Mucosa of stomach (tissue), 1 donor: ENCODE results near the gene ASAP2.
A peak's percentile ranks its signal among the peaks of the same experiment; 100 is the strongest.

Experiments used
- H3K27me3 ChIP-seq: one replicate; pipeline ENCODE4 v1.7.0; 2013; ENCODE audit warnings: mild to moderate bottlenecking, low read length; ENCODE audit not compliant: control insufficient read depth, insufficient read depth
- H3K36me3 ChIP-seq: one replicate; pipeline ENCODE4 v1.7.0; 2013; ENCODE audit warnings: low read length; ENCODE audit not compliant: control insufficient read depth, insufficient read depth
- H3K4me1 ChIP-seq: one replicate; pipeline ENCODE4 v1.7.0; 2013; ENCODE audit warnings: mild to moderate bottlenecking, low read length; ENCODE audit not compliant: control insufficient read depth, insufficient read depth
- H3K4me3 ChIP-seq: one replicate; pipeline ENCODE4 v1.7.0; 2013; ENCODE audit warnings: low read length
- H3K9ac ChIP-seq: one replicate; pipeline ENCODE4 v1.7.0; 2013; ENCODE audit warnings: mild to moderate bottlenecking, low read length, moderate library complexity
- H3K9me3 ChIP-seq: one replicate; pipeline ENCODE4 v1.7.0; 2013; ENCODE audit warnings: mild to moderate bottlenecking, low read length, moderate library complexity; ENCODE audit not compliant: control insufficient read depth
- donor health status: Pancreatic carcinoma.

Gene ASAP2

GRCh38 chr2:9192712-9193111 lies 13.9 kb upstream of the ASAP2 start:
- Histone ChIP-seq H3K9me3 (no peaks in the 10 kb centered on the region), H3K36me3 (no peaks in the 10 kb centered on the region), H3K27me3 (no peaks in the 10 kb centered on the region), H3K9ac (no peak overlapping the region), H3K4me1 (peaks cover 12% of the 10 kb centered on the region), H3K4me3 (no peak overlapping the region)

DNA sequence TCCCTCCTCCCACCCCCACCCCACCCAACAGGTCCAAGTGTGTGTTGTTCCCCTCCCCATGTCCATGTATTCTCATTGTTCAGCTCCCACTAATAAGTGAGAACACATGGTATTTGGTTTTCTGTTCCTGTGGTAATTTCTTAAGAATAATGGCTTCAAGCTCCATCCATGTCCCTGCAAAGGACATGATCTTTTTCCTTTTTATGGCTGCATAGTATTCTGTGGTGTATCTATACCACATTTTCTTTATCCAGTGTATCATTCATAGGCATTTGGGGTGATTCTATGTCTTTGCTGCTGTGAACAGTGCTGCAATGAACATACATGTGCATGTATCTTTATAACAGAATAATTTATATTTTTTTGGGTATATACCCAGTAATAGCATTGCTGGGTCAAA lies 12.3 kb upstream of the ASAP2 start:
- no peaks in the 10 kb centered on the region for H3K27me3 ChIP-seq
- H3K4me1 ChIP-seq, result peaks cover 12% of the 10 kb centered on the region
- no peaks in the 10 kb centered on the region for H3K9me3 ChIP-seq
- no peak overlapping the region for H3K9ac ChIP-seq
- no peaks in the 10 kb centered on the region for H3K36me3 ChIP-seq
- H3K4me3 ChIP-seq, result no peak overlapping the region

GRCh38 chr2:9196637-9197036 lies 10.0 kb upstream of the ASAP2 start:
- H3K9me3 ChIP-seq, result no peaks in the 10 kb centered on the region
- peaks cover 6% of the 10 kb centered on the region for H3K4me1 ChIP-seq
- no peak overlapping the region for H3K4me3 ChIP-seq
- H3K9ac ChIP-seq, result no peak overlapping the region
- H3K36me3 ChIP-seq, result no peaks in the 10 kb centered on the region
- no peaks in the 10 kb centered on the region for H3K27me3 ChIP-seq

GRCh38 chr2:9197916-9198315 lies 8.7 kb upstream of the ASAP2 start:
- Histone ChIP-seq H3K9me3 (no peaks in the 10 kb centered on the region), H3K4me3 (no peak overlapping the region), H3K4me1 (peaks cover 5% of the 10 kb centered on the region), H3K9ac (no peak overlapping the region), H3K36me3 (no peaks in the 10 kb centered on the region), H3K27me3 (no peaks in the 10 kb centered on the region)

GRCh38 chr2:9199716-9200632 lies 6.6 kb upstream of the ASAP2 start:
- H3K9me3 ChIP-seq, result no peaks in the 10 kb centered on the region
- H3K4me3 ChIP-seq, result no peak overlapping the region
- H3K36me3 ChIP-seq, result no peaks in the 10 kb centered on the region
- H3K9ac ChIP-seq, result no peak overlapping the region
- H3K4me1 ChIP-seq, result peaks cover 9% of the 10 kb centered on the region
- no peaks in the 10 kb centered on the region for H3K27me3 ChIP-seq

DNA sequence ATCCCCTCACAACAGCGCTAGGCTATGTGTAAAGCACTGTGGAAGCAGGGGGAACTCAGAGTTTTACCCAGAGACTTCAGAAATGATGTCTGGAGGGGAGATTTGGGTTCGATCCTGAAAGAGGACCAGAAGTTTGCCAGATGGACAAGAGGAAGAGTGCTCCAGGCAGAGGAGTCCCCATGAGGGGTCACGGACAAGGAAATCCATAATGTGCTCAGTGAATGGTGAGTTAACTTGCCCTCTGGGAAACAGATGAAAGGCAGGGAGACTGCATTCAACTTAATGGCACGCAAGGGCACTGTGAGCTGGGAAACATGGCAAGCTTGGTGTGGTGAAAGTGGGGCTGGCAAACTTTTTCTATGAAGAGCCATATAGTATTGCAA lies 6.0 kb upstream of the ASAP2 start:
- Histone ChIP-seq H3K4me3 (no peak overlapping the region), H3K9ac (no peak overlapping the region), H3K36me3 (no peaks in the 10 kb centered on the region), H3K4me1 (peaks cover 15% of the 10 kb centered on the region), H3K9me3 (no peaks in the 10 kb centered on the region), H3K27me3 (no peaks in the 10 kb centered on the region)

- H3K4me3 ChIP-seq, result no peak overlapping the region
- peaks cover 20% of the 10 kb centered on the region for H3K4me1 ChIP-seq
- no peak overlapping the region for H3K9ac ChIP-seq
- no peaks in the 10 kb centered on the region for H3K36me3 ChIP-seq
- no peaks in the 10 kb centered on the region for H3K27me3 ChIP-seq
- H3K9me3 ChIP-seq, result no peaks in the 10 kb centered on the region
Observed at GRCh38 chr2:9201185-9201891, 5.3 kb upstream of the ASAP2 start.

DNA sequence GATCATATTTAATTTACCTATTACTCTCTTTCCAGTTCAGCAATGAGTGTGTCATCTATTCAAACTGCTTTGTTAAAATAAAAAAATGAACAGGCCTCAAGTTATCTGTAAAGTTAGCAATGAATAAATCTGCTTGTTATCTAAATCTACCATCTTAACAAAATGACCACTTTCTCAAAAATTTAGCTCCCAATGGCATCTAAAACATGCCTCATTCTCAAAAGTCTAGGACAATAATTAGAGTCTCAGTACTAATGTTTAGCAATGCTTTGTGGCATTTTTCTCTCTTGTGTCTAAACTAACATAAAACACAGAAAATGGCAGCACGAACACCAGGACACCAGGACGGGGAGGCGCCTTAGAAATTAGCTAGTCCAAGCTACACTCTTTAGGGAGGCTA lies 3.6 kb upstream of the ASAP2 start:
- no peak overlapping the region for H3K9ac ChIP-seq
- H3K4me3 ChIP-seq, result no peak overlapping the region
- no peaks in the 10 kb centered on the region for H3K36me3 ChIP-seq
- no peaks in the 10 kb centered on the region for H3K27me3 ChIP-seq
- H3K9me3 ChIP-seq, result no peaks in the 10 kb centered on the region
- H3K4me1 ChIP-seq, result peaks cover 20% of the 10 kb centered on the region

GRCh38 chr2:9203876-9204275 lies 2.7 kb upstream of the ASAP2 start:
- Histone ChIP-seq H3K27me3 (no peaks in the 10 kb centered on the region), H3K4me1 (peaks cover 20% of the 10 kb centered on the region), H3K9ac (no peak overlapping the region), H3K4me3 (no peak overlapping the region), H3K9me3 (no peaks in the 10 kb centered on the region), H3K36me3 (no peaks in the 10 kb centered on the region)

GRCh38 chr2:9204939-9205338 lies 1.7 kb upstream of the ASAP2 start:
- peaks cover 24% of the 10 kb centered on the region for H3K4me1 ChIP-seq
- H3K4me3 ChIP-seq, result no peak overlapping the region
- no peaks in the 10 kb centered on the region for H3K27me3 ChIP-seq
- H3K9me3 ChIP-seq, result no peaks in the 10 kb centered on the region
- no peaks in the 10 kb centered on the region for H3K36me3 ChIP-seq
- H3K9ac ChIP-seq, result no peak overlapping the region

DNA sequence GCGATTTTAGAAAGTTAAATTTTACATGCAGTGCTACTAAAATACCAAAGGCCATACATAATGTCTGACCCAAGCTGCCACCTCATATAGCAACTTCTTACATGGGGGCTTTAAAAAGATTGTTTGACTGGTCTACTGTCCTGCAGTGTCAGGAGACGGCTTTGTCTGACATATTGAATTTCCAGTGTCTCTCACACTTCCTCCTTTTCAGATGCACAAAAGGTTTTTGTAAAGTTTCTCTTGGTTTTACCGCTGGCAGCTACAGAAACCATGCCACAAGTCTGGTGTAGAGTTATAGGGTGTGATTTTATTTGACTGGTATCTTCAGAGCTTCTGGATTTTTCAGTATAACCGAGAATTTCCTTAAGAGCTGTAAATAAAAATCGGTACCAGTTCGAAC lies 1.1 kb upstream of the ASAP2 start:
- no peaks in the 10 kb centered on the region for H3K9me3 ChIP-seq
- H3K36me3 ChIP-seq, result no peaks in the 10 kb centered on the region
- no peaks in the 10 kb centered on the region for H3K27me3 ChIP-seq
- H3K9ac ChIP-seq, result peak overlapping the region; percentile 73
- H3K4me1 ChIP-seq, result peaks cover 29% of the 10 kb centered on the region
- peak overlapping the region; percentile 67 for H3K4me3 ChIP-seq

DNA sequence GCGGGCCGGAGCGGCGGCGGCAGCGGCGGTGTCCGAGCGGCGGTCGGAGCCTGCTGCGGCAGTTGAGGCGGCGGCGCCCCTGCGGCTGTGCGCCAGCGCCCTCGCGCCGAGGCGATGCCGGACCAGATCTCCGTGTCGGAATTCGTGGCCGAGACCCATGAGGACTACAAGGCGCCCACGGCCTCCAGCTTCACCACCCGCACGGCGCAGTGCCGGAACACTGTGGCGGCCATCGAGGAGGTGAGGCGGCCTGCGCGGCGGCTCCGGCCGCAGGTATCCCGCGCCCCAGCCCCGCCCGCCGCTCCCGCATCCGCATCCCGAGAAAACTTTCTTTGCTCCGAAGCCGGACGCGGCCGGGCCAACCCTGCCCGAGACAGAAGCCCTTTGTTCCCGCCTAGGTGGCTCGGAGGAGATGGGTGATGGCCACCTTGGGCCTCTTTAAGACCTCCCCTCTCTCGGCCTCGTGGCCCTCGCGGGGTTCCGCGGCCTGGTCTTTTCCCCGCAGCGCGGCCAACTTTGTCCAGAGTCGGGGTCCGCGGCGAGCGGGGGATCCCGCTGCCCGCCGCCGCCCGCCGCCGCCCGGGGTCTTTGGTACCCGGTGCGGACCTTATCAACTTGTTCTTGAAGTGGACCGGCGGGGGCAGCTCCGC lies 504 bp downstream of the ASAP2 start:
- H3K4me3 ChIP-seq, result peak overlapping the region; percentile 60
- no peaks in the 10 kb centered on the region for H3K9me3 ChIP-seq
- peaks cover 38% of the 10 kb centered on the region for H3K4me1 ChIP-seq
- peak overlapping the region; percentile 92 for H3K9ac ChIP-seq
- no peaks in the 10 kb centered on the region for H3K27me3 ChIP-seq
- no peaks in the 10 kb centered on the region for H3K36me3 ChIP-seq
